T-helper 1 cell (primary cell): Measurements from ENCODE around the gene R3HCC1L.
A peak's percentile ranks its signal among the peaks of the same experiment; 100 is the strongest.

ENCODE experiments used
- DNase-seq, 5 donors: peaks; one replicate each; pipeline ENCODE4 v3.0.0-alpha.2; 2012 to 2020
- total RNA-seq, 4 donors: gene quantifications; one replicate each; lab custom pipeline; 2026; lab: John Stamatoyannopoulos, UW

The R3HCC1L gene
- total RNA-seq = 31.3 to 50.9 (median 48.7) reads per million in 4 donors

DNA sequence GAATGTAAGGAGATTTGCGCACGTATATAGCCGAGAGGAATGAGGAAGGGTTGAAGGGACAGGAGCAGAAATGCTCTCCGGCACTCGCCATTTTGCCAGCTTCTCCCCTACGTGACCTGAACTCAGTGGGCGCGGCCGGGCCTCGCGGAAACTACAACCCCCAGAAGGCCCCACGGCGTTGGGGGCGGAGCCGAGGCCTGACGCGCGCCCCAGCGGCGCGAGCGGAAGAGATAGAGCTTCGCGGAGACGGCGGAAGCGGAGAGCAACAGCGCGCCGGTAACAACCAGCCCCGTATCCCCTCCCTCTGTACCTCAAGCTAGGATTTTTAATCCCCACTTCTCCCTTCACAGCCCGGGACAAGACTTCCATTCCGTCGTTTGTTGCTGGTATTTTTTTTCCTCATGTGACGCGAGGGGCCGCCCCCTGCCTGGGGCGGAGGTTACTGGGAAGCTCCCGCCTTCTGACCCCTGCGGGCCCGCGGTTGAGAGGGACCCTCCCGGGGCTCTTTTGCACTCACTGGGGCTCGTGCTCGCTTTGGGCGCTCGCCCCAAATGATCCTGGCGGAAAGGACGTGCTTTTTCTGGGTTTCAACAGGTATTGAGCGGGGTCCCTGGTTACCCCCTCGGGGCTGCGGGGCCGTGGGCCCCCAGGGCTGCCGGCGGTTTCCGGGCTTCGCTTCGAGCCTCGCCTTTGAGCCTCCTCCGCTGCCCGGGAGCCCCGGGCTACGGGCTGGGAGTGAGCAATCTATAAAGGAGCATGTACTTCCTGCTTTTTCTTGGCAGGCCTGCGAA lies at the start of gene R3HCC1L:
R3HCC1L (plus strand) TSS at position 227 of the 791 bp plus-strand sequence. CDS start 73,458 bp downstream, outside the sequence.
- DNase-seq = peak; percentile 80 to 95 (median 86)

DNA sequence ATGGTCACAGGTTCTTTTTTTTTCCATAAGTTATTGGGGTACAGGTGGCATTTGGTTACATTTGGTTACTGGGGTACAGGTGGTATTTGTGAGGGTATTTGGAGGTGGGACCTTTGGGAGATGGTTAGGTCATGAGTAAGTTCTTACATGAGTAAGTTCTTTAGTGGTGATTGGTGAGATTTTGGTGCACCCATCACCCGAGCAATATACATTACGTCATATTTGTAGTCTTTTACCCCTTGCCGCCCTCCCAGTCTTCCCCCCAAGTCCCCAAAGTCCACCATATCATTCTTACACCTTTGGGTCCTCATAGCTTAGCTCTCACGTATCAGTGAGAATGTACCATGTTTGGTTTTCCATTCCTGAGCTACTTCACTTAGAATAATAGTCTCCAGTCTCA lies 49.2 kb upstream of the R3HCC1L start:
- no peak for DNase-seq

DNA sequence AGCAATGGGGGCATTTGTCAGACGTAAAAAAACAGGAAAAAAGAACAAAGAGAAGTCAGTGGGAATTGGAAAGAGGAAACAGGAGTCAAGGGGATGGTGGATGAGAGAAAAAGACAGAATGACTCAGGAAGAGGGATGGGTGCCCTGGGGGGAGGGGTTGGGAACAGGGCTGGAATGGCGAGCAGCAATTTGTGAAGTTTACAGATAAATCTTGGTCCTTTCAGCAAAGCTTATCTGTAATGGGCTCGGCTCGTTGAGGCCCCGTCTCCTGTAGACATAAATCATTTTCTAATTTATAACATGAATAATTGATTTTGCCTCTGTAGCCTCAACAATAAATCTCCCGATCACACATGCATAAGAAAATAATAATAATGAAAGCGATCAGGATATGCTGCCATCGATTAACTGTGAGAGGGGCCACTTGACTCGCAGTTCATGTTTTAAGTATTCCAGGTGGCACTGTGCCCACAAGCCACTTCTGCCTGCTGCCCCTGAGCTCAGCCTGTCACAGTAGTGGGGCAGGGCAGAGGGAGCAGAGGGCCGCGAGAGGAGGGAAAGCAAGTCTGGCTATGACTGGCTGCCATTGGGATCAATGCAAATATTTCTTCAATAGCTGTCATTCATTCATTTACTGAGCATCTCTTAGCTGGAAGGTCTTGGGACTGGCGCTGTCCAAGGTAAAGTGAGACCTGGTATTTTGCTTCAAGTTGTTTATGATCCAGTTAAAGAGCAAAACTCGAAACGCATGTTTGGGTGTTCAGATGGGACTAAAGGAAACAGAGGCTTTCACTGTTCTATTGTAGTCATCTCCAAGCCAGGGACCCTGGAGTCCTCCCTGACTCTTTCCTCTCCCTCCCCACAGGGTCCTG lies 47.4 kb upstream of the R3HCC1L start:
- no peak for DNase-seq

DNA sequence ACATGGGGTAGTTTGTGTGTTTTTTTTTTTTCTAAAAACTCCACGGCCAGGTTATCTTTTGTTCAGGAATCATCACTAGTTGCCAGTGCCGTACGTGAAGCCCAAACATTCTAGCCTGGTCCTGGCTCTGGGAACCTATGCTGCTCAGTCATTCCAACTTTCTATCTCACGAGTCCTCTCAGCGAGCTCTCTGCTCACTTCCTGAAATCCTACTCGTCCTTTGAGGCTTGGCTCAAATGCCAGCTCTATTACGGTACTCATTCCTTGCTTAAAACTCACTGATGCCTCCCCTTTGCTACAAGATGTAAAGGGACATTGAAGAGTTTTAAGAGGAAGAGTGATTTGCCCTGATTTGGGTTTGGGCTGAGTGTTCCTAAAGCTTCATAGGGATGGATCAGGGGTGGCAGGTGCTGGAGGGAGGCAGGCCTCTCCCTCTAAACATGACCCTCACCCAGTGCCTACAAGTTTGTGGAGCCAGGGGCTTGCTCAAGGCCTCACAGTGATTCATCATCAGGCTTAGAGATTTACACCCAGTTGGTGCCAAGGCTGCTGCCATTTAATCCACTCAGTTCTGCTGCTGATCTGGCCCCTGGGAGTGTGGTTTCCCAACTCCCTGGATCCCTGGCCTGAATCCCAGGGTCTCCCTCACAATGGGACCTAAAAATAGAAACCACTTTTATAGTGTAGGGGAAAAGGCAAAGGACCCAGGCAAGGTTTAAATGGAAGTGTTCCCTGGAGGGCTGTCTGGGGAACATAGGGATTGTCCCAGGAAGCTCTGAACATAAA lies 46.1 kb upstream of the R3HCC1L start:
- DNase-seq = no peak

DNA sequence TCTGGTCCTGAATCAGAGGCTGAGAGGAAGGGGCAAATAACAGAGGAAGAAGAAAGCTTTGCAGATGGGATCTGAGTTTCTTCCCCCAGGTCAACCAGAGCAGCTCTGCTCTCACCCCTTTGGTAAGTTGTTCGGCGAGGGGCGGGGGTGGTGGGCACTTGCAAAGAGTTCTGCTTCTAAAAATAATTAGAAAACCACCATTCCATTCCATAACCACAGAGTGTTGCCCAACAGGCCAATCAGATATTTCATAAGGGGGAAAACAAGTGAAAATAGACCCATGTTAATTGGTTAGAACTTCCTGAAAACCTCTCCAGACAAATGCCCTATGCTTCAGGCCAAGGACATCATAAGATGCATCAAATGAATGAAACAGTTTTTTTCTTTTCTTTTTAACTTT lies 43.6 kb upstream of the R3HCC1L start:
- DNase-seq = no peak

DNA sequence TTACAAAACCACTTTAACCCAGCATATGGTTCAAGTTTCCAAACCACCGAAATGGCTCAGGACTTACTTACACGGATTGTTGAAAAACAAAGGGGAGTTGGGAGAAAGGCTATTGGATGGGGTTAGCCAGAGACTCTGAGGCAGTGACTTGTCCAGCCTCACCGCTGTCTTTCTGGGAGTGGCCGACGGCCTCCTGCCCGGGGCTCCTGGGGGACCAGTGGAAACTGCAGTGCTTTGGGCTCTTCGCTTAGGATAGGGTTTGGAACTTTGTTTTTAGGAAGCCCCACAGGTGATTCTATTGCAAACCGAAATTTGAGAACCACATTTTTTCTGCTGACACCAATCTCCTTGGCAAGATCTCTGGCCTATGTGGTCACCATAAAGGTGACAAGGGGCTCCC lies 38.1 kb upstream of the R3HCC1L start:
- DNase-seq = no peak

DNA sequence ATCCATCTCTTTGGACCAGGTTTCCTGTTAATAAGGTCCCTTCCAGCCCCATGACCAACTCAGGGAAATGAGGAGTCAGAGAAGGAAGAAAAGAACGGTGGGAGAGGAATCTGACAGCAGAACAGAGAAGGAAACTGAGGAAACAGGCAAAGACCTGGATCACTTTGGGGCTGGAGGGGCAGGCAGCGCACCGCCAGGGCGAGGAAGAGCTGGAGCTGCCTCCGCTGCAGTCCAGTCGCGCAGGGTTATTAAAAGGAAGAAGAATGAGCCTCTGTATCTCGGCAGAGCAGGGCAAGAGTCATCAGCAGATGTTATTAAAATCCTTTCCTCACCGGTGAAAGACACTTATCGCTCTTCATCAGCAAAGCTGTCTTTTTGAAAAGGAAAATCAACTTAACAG lies 37.7 kb upstream of the R3HCC1L start:
- no peak for DNase-seq

DNA sequence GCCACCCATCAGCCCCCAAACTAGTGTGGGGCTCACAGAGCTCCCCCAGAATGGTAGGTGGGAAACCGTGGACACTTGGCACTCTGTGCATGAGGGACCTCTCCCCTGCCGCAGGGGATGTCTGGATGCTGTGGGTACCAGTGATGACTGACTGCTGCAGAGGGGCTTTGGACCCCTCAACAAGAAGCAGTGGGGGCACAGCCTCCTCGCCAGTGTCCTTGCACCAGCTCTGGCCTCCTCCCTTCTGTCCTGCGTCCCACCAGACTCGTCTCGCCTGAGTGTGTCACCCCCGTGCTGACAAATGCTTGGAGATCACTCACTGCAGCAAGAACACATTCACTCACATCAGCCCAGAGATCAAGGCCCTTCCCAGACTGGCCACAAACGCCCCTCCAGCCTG lies 37.3 kb upstream of the R3HCC1L start:
- DNase-seq = no peak

DNA sequence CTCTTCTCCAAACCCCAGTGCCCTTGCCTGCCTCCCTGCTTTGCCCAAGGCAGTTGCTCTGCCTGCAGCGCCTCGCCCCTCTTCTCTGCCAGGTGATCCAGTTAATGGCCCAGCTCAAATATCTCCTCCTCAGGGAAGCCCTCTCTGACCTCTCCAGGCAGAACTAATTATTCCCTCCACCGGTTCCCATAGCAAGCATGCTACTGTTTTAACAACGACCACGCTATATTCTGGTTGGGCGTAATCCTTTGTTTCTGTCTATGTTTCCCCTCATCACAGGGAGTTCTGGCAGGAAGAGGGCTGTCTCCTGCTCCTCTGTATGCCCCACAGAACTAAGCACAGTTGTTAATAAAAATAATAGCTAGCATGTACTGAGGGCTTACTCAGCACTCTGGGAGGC lies 36.8 kb upstream of the R3HCC1L start:
- no peak for DNase-seq

DNA sequence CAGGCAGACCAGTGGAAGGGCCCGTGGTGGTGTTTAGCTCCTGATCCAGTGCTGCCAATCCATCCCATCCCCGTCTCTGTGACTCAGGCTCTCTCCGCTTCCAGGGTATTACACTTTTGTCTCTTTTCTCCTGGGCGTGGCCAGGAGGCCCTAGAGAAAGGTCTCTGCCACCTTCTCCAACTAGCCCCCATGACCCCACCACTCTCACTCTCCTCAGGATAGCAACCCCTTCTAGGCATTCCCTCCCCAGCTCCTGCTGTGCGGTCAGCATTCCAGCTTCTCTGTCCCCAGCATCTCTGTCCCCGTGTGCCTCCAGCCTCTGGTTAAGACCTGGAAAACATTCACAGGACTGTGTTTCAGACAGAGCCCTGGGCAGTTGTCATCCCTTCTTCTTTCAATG lies 36.2 kb upstream of the R3HCC1L start:
- no peak for DNase-seq

DNA sequence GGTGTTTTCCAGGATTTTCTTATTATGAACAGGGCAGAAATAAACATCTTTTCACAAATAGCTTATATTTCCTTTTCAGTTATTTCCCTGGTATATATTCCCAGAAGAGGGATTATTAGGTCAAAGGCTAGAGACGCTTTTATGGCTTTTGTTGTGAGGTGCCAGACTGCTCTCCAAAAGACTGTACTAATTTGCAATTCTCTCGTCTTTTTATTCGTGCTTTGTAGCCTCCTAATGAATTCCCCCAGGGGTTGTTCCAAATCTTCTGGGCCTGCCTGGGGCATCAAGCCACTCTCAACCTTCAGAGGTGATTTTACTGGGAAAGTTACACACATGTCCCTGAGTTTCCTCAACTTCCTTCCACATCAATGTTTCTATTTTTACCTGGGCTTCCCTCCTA lies 34.0 kb upstream of the R3HCC1L start:
- no peak for DNase-seq

DNA sequence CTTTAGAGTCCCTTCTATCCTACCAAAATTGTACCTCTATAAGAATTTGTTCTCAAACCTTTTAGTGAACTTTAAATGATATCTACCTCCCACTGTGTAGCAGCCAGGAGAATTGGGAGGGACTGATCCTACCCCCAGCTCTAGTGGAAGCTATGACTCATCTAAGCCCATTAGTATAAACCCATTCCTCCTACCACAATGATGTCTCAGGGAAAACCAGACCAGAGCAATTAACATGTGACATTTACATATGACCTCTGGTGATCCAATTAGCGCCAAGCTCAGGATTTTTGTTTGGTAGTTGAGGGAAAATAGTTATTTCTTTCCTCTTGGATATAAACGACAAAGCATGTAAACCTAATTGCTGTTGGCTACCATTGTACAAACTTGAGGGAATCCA lies 33.1 kb upstream of the R3HCC1L start:
- no peak for DNase-seq

DNA sequence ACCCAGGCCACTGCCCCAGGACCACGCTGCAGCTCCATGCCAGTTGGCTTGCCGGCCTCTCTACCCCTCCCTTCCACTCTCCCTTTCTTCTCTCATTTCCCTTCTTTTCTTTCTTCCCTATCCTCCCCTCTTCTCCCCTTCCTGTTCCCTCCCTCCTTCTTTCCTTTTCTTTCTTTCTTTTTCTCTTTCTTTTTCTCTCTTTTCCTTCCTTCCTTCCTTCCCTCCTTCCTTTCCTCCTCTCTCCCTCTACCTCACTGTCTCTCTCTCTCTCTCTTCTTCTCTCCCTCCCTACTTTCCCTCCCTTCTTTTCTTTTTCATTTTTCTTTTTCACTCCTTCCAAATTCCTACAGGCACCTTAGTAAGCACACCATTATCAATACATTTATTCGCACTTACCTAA lies 30.3 kb upstream of the R3HCC1L start:
- no peak for DNase-seq

DNA sequence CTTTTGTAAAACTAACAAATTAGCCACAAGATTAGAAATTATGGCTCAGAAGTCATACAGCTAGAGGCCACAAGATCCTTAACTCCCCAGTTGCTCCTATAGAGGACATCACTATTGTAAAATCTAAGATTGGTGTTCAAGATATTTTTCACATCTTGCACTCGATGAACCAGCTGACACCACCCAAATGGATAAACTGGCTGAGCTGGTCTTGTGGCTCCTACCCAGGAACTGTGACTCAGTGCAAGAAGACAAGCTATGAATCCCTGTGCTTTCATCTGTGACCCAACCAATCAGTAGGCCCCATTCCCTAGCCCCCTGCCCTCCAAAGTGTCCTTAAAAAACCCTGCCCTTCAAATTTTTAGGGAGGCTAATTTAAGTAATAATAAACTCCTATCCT lies 27.9 kb upstream of the R3HCC1L start:
- no peak for DNase-seq

DNA sequence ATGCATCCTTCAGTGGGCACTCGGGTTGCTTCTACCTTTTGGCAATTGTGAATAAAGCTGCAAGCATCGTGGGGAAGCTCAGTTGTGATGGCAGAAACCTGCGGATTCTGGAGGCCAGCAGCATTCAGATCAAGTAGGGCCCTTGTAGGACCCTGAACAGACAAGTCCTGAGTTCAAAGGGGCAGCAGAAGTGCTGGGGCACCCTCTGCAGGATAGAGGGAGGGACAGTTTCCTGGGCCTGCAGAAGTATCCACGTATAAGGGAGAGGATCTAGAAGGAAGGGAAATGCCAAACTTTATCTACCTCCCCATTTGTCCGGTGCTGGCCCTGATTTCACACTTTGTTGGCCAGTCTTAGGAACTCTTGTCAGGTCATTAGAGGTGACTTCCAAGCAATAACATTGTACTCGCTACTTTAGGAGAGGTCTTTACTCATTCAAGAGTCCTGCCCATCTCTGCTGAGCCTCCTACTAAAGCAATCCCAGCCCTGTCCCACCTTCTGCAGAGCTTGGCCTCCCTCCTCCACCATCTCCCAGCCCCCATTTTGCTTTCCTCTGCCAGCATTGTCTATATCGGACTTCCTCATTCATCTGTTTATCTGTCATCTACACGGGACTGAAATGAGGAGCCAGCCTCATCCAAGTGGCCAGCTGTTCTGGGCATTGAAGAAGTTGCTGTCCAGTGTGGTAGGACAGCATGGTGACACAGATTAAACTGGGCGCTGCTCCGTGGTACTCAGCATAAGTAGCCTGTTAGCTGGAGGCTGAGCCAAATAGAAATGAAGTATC lies 26.6 kb upstream of the R3HCC1L start:
- no peak for DNase-seq

DNA sequence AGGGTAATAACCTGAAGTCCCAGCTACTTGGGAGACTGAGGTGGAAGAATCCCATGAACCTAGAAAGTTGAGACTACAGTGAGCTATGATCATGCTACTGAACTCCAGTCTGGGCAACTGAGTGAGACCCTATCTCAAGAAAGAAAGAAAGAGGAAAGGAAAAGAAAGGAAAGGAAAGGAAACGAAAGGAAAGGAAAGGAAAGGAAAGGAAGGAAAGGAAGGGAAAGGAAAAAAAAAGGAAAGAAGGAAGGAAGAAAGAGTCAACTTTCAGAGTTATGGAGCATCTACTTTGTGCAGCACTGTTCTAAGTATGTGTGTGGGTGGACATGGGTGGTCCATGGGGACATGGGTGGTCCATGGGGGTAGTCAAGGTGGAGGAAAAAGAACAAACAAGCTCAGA lies 24.1 kb upstream of the R3HCC1L start:
- DNase-seq = no peak

DNA sequence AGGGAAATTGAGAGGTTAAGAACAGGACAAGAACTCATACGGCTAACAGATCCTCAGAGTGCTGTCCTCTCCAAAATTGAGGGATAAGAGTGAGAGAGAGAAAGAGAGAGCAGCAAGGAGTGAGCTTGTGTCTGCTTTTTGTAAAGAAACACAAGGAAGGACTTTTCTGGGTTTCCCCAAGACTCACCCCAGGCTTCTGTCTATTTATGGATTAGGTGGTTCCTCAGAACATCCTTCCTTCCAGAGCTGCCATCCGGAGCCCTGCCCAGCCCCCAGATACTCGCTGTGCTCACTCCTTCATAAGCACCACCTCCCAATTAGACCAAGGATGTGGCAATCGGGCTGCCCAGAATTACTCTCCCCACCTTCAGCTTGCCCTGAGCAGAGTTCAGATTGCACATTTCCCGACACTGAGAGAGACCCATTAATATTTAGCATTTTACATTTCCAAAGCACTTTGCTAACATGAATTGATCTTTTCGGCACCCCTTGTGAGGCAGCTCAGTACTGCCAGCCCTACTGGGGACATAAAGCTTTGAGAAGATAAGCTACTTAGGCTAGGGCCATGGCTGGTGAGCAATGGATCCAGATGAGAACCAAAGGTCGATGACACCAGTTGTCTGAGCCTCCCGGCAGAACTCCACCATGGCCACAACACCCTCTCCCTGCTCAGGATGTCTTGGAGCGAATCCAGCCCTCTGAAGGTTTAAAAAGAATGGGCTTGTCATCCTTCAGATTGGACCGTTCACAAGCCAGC lies 19.2 kb upstream of the R3HCC1L start:
- DNase-seq = no peak

DNA sequence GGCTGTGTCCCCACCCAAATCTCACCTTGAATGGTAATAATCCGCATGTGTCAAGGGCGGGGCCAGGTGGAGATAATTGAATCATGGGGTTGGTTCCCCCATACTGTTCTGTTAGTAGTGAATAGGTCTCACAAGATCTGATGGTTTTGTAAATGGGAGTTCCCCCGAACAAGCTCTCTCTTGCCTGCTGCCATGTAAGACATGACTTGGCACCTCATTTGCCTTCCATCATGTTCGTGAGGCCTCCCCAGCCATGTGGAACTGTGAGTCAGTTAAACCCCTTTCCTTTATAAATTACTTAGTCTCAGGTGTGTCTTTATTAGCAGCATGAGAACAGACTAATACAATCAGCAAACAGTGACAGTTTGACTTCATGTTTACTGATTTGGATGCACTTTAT lies 14.6 kb upstream of the R3HCC1L start:
- no peak for DNase-seq

DNA sequence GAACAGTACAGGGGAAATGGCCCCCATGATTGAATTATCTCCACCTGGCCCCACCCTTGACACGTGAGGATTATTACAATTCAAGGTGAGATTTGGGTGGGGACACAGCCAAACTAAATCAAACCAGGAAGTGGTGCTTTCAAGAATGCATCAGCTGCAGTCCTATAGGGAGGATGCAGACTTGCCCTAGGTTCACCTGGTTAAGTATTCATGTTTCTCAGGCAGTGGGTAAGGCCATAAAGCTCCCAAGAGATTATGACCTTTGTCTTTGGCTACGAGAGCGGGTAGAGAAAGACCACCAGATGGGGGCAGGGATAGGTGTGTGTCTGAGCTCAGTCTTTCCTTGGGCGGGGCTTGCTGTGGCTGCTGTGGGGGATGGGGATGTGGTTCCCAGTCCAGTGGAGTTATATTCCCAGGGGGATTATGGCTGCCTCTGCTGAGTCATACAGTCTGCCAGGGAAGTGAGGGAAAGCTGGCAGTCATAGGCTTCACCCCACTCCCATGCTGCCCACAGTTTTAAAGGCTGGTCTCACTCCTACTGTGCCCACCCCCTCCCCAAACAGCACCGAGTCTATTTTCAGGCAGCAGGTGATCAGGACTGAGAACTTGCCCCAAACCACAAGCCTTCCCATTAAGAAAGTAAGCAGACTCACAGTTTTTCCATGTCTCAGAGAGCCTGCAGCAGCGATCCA lies 8.4 kb upstream of the R3HCC1L start:
- DNase-seq = no peak

DNA sequence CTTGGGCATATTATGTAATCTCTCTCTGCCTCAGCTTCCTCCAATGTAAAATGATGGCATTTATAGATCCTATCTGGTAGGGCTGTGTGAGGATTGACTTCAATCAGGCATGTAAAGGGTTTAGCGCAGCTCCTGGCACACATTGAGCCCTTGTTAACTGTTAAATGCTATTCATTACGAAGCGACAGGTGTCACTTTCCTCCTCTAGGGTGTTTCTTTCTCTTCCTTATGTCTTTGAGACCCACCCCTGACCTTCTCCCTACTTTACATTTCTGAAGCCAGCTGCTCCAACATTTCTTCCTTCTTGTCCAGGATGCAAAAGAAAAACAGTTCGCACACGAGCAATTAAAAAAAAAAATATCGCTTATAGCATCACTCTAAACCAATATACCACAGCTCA lies 5.7 kb upstream of the R3HCC1L start:
- no peak for DNase-seq

DNA sequence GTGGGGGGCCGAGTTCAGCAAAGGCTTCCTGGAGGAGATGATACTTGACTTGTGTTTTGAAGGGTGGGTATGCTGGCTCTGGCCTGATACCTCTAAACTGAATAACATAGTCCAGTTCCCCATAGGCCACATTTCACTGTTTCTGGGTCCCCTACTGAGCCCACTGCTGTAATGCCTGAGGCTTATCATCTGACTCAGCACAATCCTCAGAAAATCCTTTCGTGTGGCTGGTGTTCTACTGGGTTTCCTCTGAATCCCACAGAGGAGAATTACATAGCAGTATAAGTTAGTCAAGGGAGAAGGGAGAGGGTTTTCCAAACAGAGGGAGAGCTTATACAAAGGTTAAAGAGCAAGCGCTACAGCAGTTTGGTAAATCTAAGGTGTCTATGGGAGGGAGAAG lies 2.8 kb upstream of the R3HCC1L start:
- DNase-seq = no peak
